Brain microvascular endothelial cell (primary cell): ENCODE data around the gene ITGAD.

Experiments
- DNase-seq: peaks from one replicate; pipeline ENCODE4 v3.0.0-alpha.2; 2020
- H3K27ac ChIP-seq: fragments of 250-450 bp; sonication (Bioruptor Pico); 2 replicates; pipeline ENCODE4 v1.5.1; 2020; ENCODE audit warnings: mild to moderate bottlenecking, moderate library complexity
- H3K27me3 ChIP-seq: fragments of 250-450 bp; sonication (Bioruptor Pico); replicated peaks from 2 replicates; pipeline ENCODE4 v1.5.1; 2020; ENCODE audit warnings: mild to moderate bottlenecking
- H3K36me3 ChIP-seq: fragments of 250-450 bp; sonication (Bioruptor Pico); replicated peaks from 2 replicates; pipeline ENCODE4 v1.5.1; 2020; ENCODE audit warnings: mild to moderate bottlenecking
- H3K4me3 ChIP-seq: 2 replicates; pipeline ENCODE4 v1.5.1; 2011; ENCODE audit warnings: low read depth, mild to moderate bottlenecking, control low read depth, low read length, moderate library complexity
- in situ Hi-C: cut with HindIII; loops from 2 replicates; pipeline ENCODE4 v1.10.0; 2017; ENCODE audit warnings: low sequenced_read_pairs, low pct_ligation_motif_present
- TF ChIP-seq, protein P1 (sequence below): IDR thresholded peaks from 2 replicates; pipeline ENCODE4 v1.5.1; 2011; ENCODE audit warnings: low read depth, mild to moderate bottlenecking, moderate library complexity, low read length, control low read depth, inconsistent platforms; ENCODE audit errors: missing control alignments

Gene ITGAD

DNA sequence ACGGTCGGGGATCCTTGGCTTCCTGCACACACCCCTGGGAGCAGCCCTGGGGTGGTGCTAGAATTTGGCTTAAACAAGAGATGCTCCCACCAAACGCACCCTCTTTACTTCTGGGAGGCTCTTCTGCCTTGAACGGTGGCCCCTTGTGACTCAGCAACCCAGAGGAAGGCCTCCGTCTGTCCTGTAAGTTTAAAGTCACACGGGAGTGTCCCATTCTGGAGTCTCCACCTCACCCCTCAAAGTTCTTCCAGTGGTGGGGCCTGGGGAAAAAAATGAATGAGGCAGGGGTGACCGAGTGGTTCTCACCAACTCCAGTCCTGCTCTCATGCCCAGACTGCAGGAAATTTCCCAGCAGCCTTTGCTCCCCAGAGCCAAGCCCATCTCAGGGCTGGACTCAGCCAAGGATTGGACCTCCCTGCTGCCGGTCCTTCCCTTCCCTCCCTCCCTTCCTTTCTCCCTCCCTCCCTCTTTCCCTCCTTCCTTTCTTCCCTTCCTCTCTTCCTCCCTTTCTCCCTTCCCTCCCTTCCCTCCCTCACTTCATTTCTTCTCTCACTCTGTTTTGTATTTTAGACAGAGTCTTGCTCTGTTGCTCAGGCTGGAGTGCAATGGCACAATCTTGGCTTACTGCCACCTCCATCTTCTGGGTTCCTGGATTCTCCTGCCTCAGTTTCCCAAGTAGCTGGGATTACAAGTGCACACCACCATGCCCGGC lies 11.4 kb downstream of the ITGAD start:
- no peaks in the 10 kb centered on the region for H3K36me3 ChIP-seq
- H3K27ac ChIP-seq, result no peak overlapping the region
- TF ChIP-seq, protein P1, sequence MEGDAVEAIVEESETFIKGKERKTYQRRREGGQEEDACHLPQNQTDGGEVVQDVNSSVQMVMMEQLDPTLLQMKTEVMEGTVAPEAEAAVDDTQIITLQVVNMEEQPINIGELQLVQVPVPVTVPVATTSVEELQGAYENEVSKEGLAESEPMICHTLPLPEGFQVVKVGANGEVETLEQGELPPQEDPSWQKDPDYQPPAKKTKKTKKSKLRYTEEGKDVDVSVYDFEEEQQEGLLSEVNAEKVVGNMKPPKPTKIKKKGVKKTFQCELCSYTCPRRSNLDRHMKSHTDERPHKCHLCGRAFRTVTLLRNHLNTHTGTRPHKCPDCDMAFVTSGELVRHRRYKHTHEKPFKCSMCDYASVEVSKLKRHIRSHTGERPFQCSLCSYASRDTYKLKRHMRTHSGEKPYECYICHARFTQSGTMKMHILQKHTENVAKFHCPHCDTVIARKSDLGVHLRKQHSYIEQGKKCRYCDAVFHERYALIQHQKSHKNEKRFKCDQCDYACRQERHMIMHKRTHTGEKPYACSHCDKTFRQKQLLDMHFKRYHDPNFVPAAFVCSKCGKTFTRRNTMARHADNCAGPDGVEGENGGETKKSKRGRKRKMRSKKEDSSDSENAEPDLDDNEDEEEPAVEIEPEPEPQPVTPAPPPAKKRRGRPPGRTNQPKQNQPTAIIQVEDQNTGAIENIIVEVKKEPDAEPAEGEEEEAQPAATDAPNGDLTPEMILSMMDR, result no peak
- no peak for DNase-seq
- no peaks in the 10 kb centered on the region for H3K27me3 ChIP-seq
- in situ Hi-C loops, result no loop called here
- no peak overlapping the region for H3K4me3 ChIP-seq

DNA sequence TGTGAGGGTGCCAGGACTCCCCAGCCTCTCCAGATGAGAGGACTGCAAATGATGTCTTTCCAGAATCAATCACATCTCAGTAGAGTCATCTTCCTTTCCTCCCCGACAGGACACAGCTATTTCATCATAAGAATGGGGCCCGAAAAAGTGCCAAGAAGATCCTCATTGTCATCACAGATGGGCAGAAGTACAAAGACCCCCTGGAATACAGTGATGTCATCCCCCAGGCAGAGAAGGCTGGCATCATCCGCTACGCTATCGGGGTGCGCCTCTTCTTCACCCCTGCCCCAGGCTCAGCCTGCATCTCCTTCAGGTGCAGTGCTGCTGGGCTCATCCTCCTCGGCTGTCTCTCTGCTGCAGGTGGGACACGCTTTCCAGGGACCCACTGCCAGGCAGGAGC lies 14.3 kb downstream of the ITGAD start:
- H3K36me3 ChIP-seq, result no peaks in the 10 kb centered on the region
- H3K27me3 ChIP-seq, result no peaks in the 10 kb centered on the region
- TF ChIP-seq, protein P1, result no peak
- in situ Hi-C loops, result no loop called here
- H3K4me3 ChIP-seq, result no peak overlapping the region
- H3K27ac ChIP-seq, result no peak overlapping the region
- no peak for DNase-seq

GRCh38 chr16:31409433-31409832 lies 16.3 kb downstream of the ITGAD start:
- DNase-seq, result no peak

DNA sequence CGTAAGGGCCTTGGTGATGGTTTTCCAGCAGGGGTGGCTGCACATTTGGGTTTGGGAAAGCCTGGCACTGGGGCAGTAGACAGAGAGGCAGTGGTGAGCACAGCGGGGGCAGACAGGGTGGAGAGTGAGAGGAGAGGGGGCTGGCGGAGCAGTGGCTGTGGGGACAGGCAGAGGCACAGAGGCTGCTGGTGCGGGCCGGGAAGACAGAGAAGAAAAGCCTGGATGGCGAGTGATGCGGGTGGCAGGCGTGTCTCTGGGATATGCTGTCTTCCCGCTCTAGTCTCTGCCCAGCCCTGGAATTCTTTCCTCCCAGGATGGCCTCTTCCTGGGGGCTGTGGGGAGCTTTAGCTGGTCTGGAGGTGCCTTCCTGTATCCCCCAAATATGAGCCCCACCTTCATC lies 16.9 kb downstream of the ITGAD start:
- no peak for DNase-seq
- in situ Hi-C loops, result no loop called here
- no peak overlapping the region for H3K27ac ChIP-seq

More at GRCh38 chr16:31409433-31409832, 16.3 kb downstream of the ITGAD start:
- Histone ChIP-seq H3K36me3 (no peaks in the 10 kb centered on the region), H3K27me3 (no peaks in the 10 kb centered on the region), H3K27ac (no peak overlapping the region), H3K4me3 (no peak overlapping the region)
- in situ Hi-C loops, result no loop called here
- TF ChIP-seq, protein P1, result no peak

DNA sequence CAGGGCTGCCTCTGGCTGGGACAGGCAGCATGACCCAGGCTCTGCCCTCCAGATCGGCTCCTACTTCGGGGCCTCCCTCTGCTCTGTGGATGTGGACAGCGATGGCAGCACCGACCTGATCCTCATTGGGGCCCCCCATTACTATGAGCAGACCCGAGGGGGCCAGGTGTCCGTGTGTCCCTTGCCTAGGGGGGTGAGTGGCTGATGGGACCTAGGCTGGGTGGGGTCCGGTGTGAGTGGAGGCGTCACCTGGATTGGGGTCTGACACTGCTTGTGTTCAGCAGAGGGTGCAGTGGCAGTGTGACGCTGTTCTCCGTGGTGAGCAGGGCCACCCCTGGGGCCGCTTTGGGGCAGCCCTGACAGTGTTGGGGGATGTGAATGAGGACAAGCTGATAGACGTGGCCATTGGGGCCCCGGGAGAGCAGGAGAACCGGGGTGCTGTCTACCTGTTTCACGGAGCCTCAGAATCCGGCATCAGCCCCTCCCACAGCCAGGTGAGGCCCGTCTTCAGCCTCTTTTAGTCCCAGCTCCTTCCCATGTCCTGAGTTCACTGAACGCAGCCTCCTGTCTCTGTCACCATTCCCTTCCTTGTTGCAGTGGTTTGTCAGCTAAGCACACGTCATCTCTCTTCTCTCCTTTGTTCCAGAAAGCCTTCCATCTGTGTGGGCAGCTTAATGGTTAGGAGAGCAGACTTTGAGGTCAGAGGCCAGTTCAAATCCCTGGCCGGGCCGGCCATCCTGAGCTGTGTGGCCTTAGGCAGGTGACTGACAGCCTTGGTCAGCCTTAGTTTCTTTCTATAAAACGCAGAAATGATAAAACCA lies 18.1 kb downstream of the ITGAD start:
- Histone ChIP-seq H3K4me3 (no peak overlapping the region), H3K27me3 (no peaks in the 10 kb centered on the region), H3K27ac (no peak overlapping the region), H3K36me3 (no peaks in the 10 kb centered on the region)
- in situ Hi-C loops, result no loop called here
- DNase-seq, result no peak
- TF ChIP-seq, protein P1, result no peak

More for the DNA sequence above, 16.9 kb downstream of the ITGAD start:
- Histone ChIP-seq H3K27me3 (no peaks in the 10 kb centered on the region), H3K36me3 (no peaks in the 10 kb centered on the region), H3K4me3 (no peak overlapping the region)
- TF ChIP-seq, protein P1, result no peak
